Activated T-helper 2 cell treated with anti-CD3 and anti-CD28 coated beads, Interferon-gamma antibody, Interleukin-2, Interleukin-4, amounts not matched to agents 10 μg/mL and 5 μg/mL and 100 μg/mL, durations not matched to agents 14 hours and 24 hours and 36 hours (primary cell): ENCODE results near the gene PLEKHA7. TPM values are rescaled to one million over a fixed set of nuclear protein-coding genes. Genes with fewer than 3 reads are reported as not detected.
"Not testable (repeated sequence)": the region's sequence is repeated elsewhere in the genome, so short reads cannot be mapped to it uniquely, and the experiment has no call there.

Experiments used
- DNase-seq: peaks from one replicate; pipeline ENCODE4 v3.0.0; 2021; ENCODE audit warnings: low spot score
- H3K27ac Mint-ChIP-seq: one replicate; pipeline ENCODE4 v1.8.0; 2021; ENCODE audit warnings: mixed read lengths
- H3K27me3 Mint-ChIP-seq: one replicate; pipeline ENCODE4 v1.8.0; 2021; ENCODE audit warnings: low read depth, mixed read lengths
- H3K36me3 Mint-ChIP-seq: one replicate; pipeline ENCODE4 v1.8.0; 2021; ENCODE audit warnings: low read depth, mixed read lengths
- H3K4me1 Mint-ChIP-seq: one replicate; pipeline ENCODE4 v1.8.0; 2021; ENCODE audit warnings: low read depth, mixed read lengths
- H3K4me3 Mint-ChIP-seq: one replicate; pipeline ENCODE4 v1.8.0; 2021; ENCODE audit warnings: low read depth, mild to moderate bottlenecking, moderate library complexity, mixed read lengths
- H3K9me3 Mint-ChIP-seq: one replicate; pipeline ENCODE4 v1.8.0; 2021; ENCODE audit warnings: mixed read lengths
- intact Hi-C: fragments of 100-400 bp; cut with micrococcal nuclease; formaldehyde crosslinking; loops from one replicate; pipeline ENCODE4 v1.15.1; 2023
- total RNA-seq: library from RNA; stranded (reverse); gene quantifications from 2 replicates; pipeline ENCODE4 v1.2.3, GENCODE V29; 2022

Gene PLEKHA7
- total RNA-seq, 1 donor from 2014 or later: 51.3 TPM

DNA sequence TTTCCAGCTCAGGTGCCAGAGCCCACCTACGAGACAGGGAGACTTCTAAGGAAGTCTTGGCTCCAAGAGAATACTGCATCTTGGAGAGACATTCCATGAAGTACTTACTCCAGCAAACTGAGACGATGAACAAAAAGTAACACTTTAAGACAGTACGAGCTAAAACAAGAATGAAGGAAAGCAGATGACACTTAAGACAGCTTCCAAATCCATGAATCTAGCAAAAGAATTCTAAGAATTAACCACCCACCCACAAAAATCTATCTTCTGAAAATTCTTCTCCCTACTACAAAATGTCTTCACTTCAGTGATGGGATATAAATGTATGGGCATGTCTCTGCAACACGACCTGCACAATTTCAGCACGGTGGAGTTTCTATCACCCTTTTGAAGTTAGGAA lies 142.8 kb downstream of the PLEKHA7 start:
- intact Hi-C loops: no loop called here
- no peaks in the 10 kb centered on the region for H3K9me3 Mint-ChIP-seq
- H3K27ac Mint-ChIP-seq: no peak overlapping the region

DNA sequence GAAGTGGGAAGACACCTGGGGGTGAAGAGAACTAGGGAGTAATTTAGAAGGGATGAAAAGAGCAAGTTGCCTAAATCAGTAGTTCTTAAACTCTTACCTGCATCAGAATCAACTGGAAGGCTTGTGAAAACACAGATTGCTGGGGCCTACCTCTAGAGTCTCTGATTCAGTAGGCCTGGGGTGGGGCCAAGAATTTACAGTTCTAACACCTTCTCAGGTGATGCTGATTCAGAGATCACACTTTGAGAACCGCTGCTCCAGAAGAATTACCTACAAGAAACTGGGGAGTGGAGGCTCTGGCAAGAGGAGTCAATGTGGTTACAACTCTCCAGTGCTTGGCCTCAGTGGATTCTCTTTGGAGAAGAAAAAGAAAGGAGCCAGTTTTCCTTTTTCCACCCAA lies 147.1 kb downstream of the PLEKHA7 start:
- no peak overlapping the region for H3K4me3 Mint-ChIP-seq
- no peak for DNase-seq
- H3K36me3 Mint-ChIP-seq: peaks cover 37% of the 10 kb centered on the region
- peaks cover 39% of the 10 kb centered on the region for H3K4me1 Mint-ChIP-seq
- H3K27ac Mint-ChIP-seq: peak overlapping the region; percentile 83
- intact Hi-C loops: no loop called here
- H3K27me3 Mint-ChIP-seq: no peaks in the 10 kb centered on the region
- peaks cover 8% of the 10 kb centered on the region for H3K9me3 Mint-ChIP-seq

More for the DNA sequence above, 142.8 kb downstream of the PLEKHA7 start:
- H3K27me3 Mint-ChIP-seq: no peaks in the 10 kb centered on the region
- H3K4me3 Mint-ChIP-seq: no peak overlapping the region
- DNase-seq: no peak
- H3K4me1 Mint-ChIP-seq: peaks cover 16% of the 10 kb centered on the region
- H3K36me3 Mint-ChIP-seq: peaks cover 20% of the 10 kb centered on the region

DNA sequence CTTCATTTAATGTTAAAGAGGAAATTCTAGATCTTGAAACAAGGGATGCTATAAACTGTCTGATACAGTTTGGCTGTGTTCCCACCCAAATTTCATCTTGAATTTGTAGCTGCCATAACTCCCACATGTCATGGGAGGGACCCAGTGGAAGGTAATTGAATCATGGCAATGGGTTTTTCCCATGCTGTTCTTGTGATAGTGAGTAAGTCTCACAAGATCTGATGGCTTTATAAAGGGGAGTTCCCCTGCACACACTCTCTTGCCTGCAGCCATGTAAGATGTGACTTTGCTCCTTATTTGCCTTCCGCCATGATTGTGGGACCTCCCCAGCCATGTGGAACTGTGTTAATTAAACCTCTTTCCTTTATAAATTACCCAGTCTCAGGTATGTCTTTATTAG lies 149.8 kb downstream of the PLEKHA7 start:
- not testable (repeated sequence) for H3K9me3 Mint-ChIP-seq, DNase-seq, H3K4me3 Mint-ChIP-seq, H3K27me3 Mint-ChIP-seq
- intact Hi-C loops: loop anchor here (1.0 to 5.0 kb wide), 2 partner anchors 37 to 38 kb away; no protein-coding TSS in a partner anchor
- Mint-ChIP-seq H3K4me1 (peaks cover 47% of the 10 kb centered on the region), H3K36me3 (peaks cover 36% of the 10 kb centered on the region), H3K27ac (peak overlapping the region; percentile 38)

DNA sequence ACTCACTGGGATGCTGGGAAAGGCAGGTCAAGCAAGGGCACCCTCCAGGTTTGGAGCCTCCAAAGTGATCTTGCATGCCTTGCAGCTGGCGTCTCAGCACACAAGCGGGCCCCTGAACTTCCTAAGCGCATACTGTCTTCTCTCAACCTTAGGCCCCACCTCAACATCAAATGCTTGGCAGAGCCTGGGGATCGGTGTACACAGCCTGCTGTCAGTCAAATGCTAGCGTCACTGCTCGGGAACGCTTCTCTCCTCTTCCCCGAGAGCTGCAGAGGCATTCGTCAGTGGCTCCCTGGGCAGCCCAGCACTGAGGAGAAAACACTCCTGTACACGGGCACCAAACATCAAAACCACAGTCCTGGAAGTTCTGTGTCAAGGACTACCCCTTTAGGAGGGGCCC lies 150.8 kb downstream of the PLEKHA7 start:
- no peak for DNase-seq
- Mint-ChIP-seq H3K4me3 (peak overlapping the region; percentile 11), H3K4me1 (peaks cover 47% of the 10 kb centered on the region), H3K36me3 (peaks cover 33% of the 10 kb centered on the region), H3K27ac (no peak overlapping the region), H3K9me3 (peaks cover 8% of the 10 kb centered on the region), H3K27me3 (no peaks in the 10 kb centered on the region)
- intact Hi-C loops: loop anchor here (5.0 kb wide), 1 partner anchor 36 kb away; no protein-coding TSS in a partner anchor

DNA sequence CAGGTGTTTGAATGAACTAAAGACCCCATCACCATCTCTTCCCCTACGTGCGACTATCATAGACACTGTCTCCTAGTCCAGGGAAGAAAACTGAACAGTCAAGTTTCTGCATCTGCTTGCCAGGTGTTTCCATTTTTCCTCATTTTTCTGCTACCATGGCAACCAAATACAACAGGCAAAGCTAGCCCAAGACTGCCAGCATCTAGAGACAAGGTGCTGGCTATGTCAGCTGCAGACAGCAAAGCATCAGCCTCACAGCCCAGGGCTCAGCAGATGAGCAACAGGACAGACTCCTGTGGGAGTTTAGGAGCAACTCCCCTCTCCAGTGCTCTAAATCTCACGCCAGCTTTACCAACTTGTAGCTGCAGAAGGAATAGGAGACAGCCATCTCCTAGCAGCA lies 151.5 kb downstream of the PLEKHA7 start:
- peak overlapping the region; percentile 66 for H3K4me3 Mint-ChIP-seq
- intact Hi-C loops: loop anchor here (5.0 kb wide), 1 partner anchor 35 kb away; no protein-coding TSS in a partner anchor
- H3K27me3 Mint-ChIP-seq: no peaks in the 10 kb centered on the region

DNA sequence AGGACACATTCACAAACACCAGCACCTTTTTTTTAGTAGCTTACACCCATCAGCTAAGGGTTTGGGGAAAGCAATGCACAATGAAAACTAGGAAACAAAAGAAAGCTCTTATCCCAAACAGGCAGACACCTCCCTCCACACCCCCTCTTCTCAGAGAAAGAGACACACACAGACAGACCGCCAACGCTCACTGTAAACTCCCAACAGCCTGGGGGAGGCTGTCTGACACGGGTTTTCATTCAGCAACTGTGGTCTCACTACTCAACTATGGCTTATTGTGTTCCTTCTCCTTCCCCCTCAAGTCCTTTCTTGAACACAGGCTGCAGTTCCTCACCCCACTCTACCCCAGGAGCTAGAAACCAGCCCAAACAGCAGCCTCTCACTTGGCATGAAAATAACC lies 152.4 kb downstream of the PLEKHA7 start:
- H3K9me3 Mint-ChIP-seq: peaks cover 8% of the 10 kb centered on the region
- no peak for DNase-seq
- peak overlapping the region; percentile 7 for H3K27ac Mint-ChIP-seq
- peaks cover 37% of the 10 kb centered on the region for H3K4me1 Mint-ChIP-seq
- intact Hi-C loops: loop anchor here (5.0 kb wide), 1 partner anchor 35 kb away; no protein-coding TSS in a partner anchor
- peaks cover 22% of the 10 kb centered on the region for H3K36me3 Mint-ChIP-seq
- H3K27me3 Mint-ChIP-seq: no peaks in the 10 kb centered on the region
- peak overlapping the region; percentile 45 for H3K4me3 Mint-ChIP-seq

More for the DNA sequence above, 151.5 kb downstream of the PLEKHA7 start:
- DNase-seq: no peak
- Mint-ChIP-seq H3K27ac (peak overlapping the region; percentile 53), H3K36me3 (peaks cover 26% of the 10 kb centered on the region), H3K4me1 (peaks cover 41% of the 10 kb centered on the region), H3K9me3 (peaks cover 8% of the 10 kb centered on the region)

DNA sequence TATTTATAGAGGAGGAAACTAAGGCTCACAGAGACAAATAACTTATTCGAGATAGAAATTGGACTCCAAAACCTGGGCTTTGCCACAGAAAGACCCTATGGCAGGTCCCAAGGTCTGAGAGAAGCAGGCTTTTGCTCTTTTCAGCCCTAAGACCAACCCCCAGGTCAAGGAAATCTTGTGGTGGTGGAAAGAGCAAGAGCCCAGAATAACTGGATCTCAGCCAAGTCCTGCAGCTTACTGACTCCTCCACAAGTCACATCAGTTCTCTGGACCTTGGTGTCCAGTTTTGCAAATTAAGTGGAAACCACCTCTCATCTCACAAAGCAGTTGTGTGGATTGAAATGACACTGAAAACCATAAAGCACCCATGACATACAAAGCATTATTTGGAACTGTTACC lies 153.6 kb downstream of the PLEKHA7 start:
- no peak for DNase-seq
- no peak overlapping the region for H3K27ac Mint-ChIP-seq
- H3K27me3 Mint-ChIP-seq: no peaks in the 10 kb centered on the region
- intact Hi-C loops: loop anchor here (5.0 kb wide), 1 partner anchor 33 kb away; no protein-coding TSS in a partner anchor
- peaks cover 33% of the 10 kb centered on the region for H3K4me1 Mint-ChIP-seq
- H3K36me3 Mint-ChIP-seq: peaks cover 18% of the 10 kb centered on the region
- peaks cover 8% of the 10 kb centered on the region for H3K9me3 Mint-ChIP-seq
- no peak overlapping the region for H3K4me3 Mint-ChIP-seq

DNA sequence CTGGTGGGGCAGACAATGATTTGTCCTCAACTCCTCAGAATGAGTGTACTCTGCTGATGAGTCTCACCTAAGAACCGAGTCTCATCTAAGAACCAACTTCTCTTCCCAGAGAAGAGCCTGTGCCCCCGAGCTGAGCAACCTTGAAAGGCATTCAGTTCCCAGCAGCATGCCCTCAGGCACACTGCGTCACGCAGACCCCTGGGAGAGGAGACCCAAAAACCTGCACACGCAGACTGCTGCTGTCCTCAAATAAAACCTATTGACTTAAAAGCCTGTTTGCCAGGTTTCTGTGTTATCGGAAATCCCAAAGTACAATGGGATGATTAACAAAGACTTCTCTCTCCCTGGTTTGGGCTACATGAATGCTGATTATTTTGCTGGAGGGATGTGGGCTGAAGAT lies 154.6 kb downstream of the PLEKHA7 start:
- Mint-ChIP-seq H3K9me3 (peaks cover 2% of the 10 kb centered on the region), H3K4me3 (no peak overlapping the region), H3K27me3 (no peaks in the 10 kb centered on the region), H3K36me3 (peaks cover 10% of the 10 kb centered on the region), H3K27ac (no peak overlapping the region), H3K4me1 (peaks cover 28% of the 10 kb centered on the region)
- intact Hi-C loops: loop anchor here (5.0 kb wide), 1 partner anchor 32 kb away; no protein-coding TSS in a partner anchor
- no peak for DNase-seq

DNA sequence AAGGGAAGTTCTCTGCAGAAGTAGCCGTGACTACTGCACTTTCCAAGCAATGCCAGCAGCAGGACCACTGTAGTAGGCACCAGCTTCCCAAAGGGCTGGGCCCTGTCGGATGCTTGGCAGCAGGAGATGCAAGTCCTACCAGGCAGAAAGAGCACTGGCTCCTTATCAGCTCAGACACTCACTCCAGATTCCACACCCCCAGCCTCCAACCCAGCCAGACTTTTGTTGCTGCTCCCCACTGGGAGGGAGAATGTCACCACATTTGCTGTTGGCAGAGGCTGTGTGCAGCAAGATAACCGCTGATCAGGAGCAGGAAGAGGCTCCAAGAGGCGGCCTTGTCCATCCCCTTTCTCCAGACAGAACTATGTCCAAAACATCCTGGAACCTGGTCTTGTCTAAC lies 157.0 kb downstream of the PLEKHA7 start:
- peaks cover 11% of the 10 kb centered on the region for H3K36me3 Mint-ChIP-seq
- H3K27ac Mint-ChIP-seq: no peak overlapping the region
- no peak for DNase-seq
- intact Hi-C loops: no loop called here
- H3K4me3 Mint-ChIP-seq: no peak overlapping the region
- no peaks in the 10 kb centered on the region for H3K27me3 Mint-ChIP-seq
- no peaks in the 10 kb centered on the region for H3K9me3 Mint-ChIP-seq
- H3K4me1 Mint-ChIP-seq: peaks cover 11% of the 10 kb centered on the region

DNA sequence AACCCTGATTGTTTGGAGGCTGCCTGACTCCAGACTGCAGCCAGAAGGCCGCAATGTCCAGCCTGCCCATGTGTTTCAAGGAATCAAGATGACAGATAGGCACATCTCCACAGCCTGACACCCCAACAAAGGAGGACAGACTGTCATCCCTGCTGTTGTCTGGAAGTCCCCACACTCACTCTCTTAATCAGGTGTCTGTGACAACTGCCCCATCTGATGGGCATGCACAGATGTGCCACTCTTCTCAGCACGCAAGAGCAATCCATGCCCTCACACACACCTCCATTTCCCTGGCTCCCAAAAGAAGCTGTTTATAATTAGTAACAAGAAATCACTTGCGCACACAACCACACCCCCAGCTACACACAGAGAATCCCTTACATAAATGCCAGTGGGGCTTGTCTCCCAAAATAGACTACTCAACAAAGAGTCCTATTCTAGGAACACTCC lies 158.2 kb downstream of the PLEKHA7 start:
- H3K36me3 Mint-ChIP-seq: peaks cover 17% of the 10 kb centered on the region
- no peak for DNase-seq
- no peak overlapping the region for H3K4me3 Mint-ChIP-seq
- peaks cover 6% of the 10 kb centered on the region for H3K4me1 Mint-ChIP-seq
- no peaks in the 10 kb centered on the region for H3K27me3 Mint-ChIP-seq
- no peak overlapping the region for H3K27ac Mint-ChIP-seq
- H3K9me3 Mint-ChIP-seq: no peaks in the 10 kb centered on the region
- intact Hi-C loops: no loop called here

DNA sequence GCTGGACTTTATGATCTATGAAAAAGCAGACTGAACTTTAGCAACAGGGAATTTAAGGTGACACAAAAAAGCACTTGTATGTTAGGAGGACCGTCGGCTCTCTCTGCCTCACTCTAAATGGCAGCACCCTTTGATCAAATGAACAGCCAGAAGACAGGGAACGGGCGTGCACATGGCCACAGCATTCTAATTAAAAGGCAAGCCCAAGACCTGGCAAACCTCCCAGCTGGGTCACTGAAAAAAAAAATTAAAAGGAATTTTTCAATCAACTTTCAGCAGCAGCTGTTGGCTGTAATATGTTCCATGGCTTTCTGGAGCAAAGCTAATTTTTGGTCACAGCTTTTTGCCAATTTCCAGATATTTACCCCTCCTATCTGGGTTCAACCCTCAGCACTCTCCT lies 159.2 kb downstream of the PLEKHA7 start:
- DNase-seq: no peak
- intact Hi-C loops: no loop called here
- H3K4me3 Mint-ChIP-seq: no peak overlapping the region
- no peaks in the 10 kb centered on the region for H3K27me3 Mint-ChIP-seq
- no peak overlapping the region for H3K27ac Mint-ChIP-seq
- H3K4me1 Mint-ChIP-seq: peaks cover 2% of the 10 kb centered on the region
- H3K36me3 Mint-ChIP-seq: peaks cover 27% of the 10 kb centered on the region
- no peaks in the 10 kb centered on the region for H3K9me3 Mint-ChIP-seq

DNA sequence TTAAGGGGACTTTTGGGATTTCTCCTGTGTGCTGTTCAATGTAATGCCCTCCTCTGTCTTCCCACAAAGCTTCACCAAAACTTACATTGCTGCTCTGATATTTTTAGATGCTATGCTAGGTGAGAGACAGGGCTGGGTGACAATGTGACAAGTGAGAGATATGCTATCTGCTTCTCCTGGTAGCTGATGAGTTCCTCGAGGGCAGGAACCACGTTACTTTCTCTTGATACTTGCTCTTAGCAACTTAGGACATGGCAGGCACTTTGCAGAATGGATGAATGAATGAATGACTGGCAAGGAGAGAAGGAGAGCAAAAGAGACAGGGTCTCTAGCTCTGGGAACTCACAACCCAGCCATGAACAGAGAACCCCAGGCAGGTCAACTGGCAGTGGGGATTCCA lies 160.4 kb downstream of the PLEKHA7 start:
- DNase-seq: no peak
- Mint-ChIP-seq H3K4me3 (no peak overlapping the region), H3K4me1 (no peaks in the 10 kb centered on the region), H3K27me3 (no peaks in the 10 kb centered on the region), H3K27ac (no peak overlapping the region), H3K36me3 (peaks cover 35% of the 10 kb centered on the region), H3K9me3 (no peaks in the 10 kb centered on the region)
- intact Hi-C loops: no loop called here

DNA sequence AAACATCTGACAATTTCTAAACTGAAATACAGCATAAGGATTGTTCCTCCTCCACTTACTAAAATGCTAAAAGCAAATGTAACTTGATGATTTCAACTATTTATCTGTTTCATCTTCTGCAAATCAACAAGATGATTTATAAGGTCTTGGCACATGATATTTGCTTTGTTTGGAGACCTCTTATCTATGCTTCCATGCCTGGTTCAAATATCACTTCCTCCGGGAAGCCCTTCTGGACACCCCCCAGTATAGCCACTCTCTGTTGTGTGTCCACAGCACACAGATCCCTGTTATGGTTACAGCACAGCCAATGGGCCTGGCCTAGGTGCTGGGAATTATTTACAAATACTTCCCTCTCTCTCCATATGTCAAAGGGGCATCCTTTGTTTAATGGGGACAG lies 160.9 kb downstream of the PLEKHA7 start:
- Mint-ChIP-seq H3K27ac (no peak overlapping the region), H3K4me1 (no peaks in the 10 kb centered on the region), H3K9me3 (no peaks in the 10 kb centered on the region), H3K4me3 (no peak overlapping the region), H3K36me3 (peaks cover 35% of the 10 kb centered on the region), H3K27me3 (no peaks in the 10 kb centered on the region)
- intact Hi-C loops: no loop called here
- no peak for DNase-seq

DNA sequence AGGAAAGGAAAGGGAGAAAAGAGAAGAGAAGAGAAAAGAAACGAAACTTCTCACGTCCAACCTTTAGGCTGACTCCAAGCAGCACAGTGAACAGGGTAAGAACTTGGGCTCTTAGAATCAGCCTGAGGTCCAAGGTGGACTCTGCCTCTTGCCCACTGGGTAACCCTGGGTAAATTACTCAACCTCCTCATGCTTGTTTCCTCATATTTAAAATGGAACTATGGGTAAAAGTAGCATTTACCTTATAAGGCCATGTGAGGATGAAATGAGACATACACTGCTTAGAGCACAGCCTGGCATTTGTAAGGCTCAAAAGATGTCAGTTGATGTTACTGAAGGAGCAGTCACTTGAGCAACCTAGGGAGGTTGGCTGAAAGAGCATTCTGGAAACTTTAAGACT lies 167.9 kb downstream of the PLEKHA7 start:
- H3K27me3 Mint-ChIP-seq: no peaks in the 10 kb centered on the region
- intact Hi-C loops: no loop called here
- no peak overlapping the region for H3K27ac Mint-ChIP-seq
- peaks cover 51% of the 10 kb centered on the region for H3K36me3 Mint-ChIP-seq
- no peak overlapping the region for H3K4me3 Mint-ChIP-seq
- H3K9me3 Mint-ChIP-seq: no peaks in the 10 kb centered on the region
- H3K4me1 Mint-ChIP-seq: no peaks in the 10 kb centered on the region
- DNase-seq: no peak
